NCI-H1105 treated with DMSO at 0.1 percent for 48 hours (cell line): ENCODE results near the gene IL34.

Experiments used
- DNase-seq: peaks from one replicate; lab custom pipeline; 2025; lab: John Stamatoyannopoulos, UW

The IL34 gene

GRCh38 chr16:70689035-70689969 lies 42.9 kb downstream of the IL34 start:
- no peak for DNase-seq

GRCh38 chr16:70689970-70690891 lies 43.9 kb downstream of the IL34 start:
- no peak for DNase-seq

GRCh38 chr16:70691223-70692129 lies 45.1 kb downstream of the IL34 start:
- DNase-seq: no peak

GRCh38 chr16:70692130-70692872 lies 45.9 kb downstream of the IL34 start:
- DNase-seq: no peak

- DNase-seq: no peak
Measured at GRCh38 chr16:70692873-70693671, 46.7 kb downstream of the IL34 start.

GRCh38 chr16:70694088-70694867 lies 47.9 kb downstream of the IL34 start:
- DNase-seq: no peak

GRCh38 chr16:70694868-70695218 lies 48.5 kb downstream of the IL34 start:
- no peak for DNase-seq

- no peak for DNase-seq
Measured at GRCh38 chr16:70695331-70696070, 49.1 kb downstream of the IL34 start.

GRCh38 chr16:70696355-70696754 lies 50.0 kb downstream of the IL34 start:
- no peak for DNase-seq

- no peak for DNase-seq
Measured at GRCh38 chr16:70696952-70697593, 50.7 kb downstream of the IL34 start.

- no peak for DNase-seq
Measured at GRCh38 chr16:70697594-70698170, 51.3 kb downstream of the IL34 start.

- no peak for DNase-seq
Measured at GRCh38 chr16:70698901-70699300, 52.5 kb downstream of the IL34 start.

- DNase-seq: no peak
Measured at GRCh38 chr16:70699696-70700095, 53.3 kb downstream of the IL34 start.

- DNase-seq: no peak
Measured at GRCh38 chr16:70700101-70701020, 54.0 kb downstream of the IL34 start.

- no peak for DNase-seq
Measured at GRCh38 chr16:70701036-70701435, 54.7 kb downstream of the IL34 start.

- DNase-seq: no peak
Measured at GRCh38 chr16:70701596-70701995, 55.2 kb downstream of the IL34 start.

GRCh38 chr16:70701998-70702397 lies 55.6 kb downstream of the IL34 start:
- no peak for DNase-seq
